MCF 10A (cell line): Measurements from ENCODE around the gene CHRDL2. TPM values are rescaled to one million over a fixed set of nuclear protein-coding genes. Genes with fewer than 3 reads are reported as not detected.
"Not testable (repeated sequence)": the region's sequence is repeated elsewhere in the genome, so short reads cannot be mapped to it uniquely, and the experiment has no call there.

Source experiments
- BruUV-seq: library from RNA; stranded (reverse); fragments of 400-500 nt; replicated peaks from 2 replicates; lab custom pipeline; 2021; lab: Mats Ljungman, UMichigan
- CTCF ChIA-PET: fragments of 300-600 bp; sonication (Branson Sonifier 250); formaldehyde crosslinking; extraction: SDS; loops from one replicate; lab custom pipeline; 2021; ENCODE audit warnings: antibody characterized with exemption, inconsistent platforms; lab: Yijun Ruan, JAX
- POLR2A ChIA-PET: fragments of 300-600, 350-650 bp; sonication (Branson Sonifier 250); formaldehyde crosslinking; extraction: SDS; loops from one replicate; lab custom pipeline; 2020; ENCODE audit warnings: antibody characterized with exemption, inconsistent platforms; lab: Yijun Ruan, JAX
- DNase-seq: peaks from one replicate; pipeline ENCODE4 v3.0.0-alpha.2; 2018; ENCODE audit not compliant: unreplicated experiment
- H3K27ac Mint-ChIP-seq: one replicate; pipeline ENCODE4 v1.8.0; 2022; ENCODE audit warnings: mild to moderate bottlenecking, low read depth, mixed read lengths; ENCODE audit not compliant: unreplicated experiment
- H3K27me3 Mint-ChIP-seq: one replicate; pipeline ENCODE4 v1.8.0; 2022; ENCODE audit warnings: mixed read lengths; ENCODE audit not compliant: insufficient read depth, unreplicated experiment
- H3K36me3 Mint-ChIP-seq: one replicate; pipeline ENCODE4 v1.8.0; 2022; ENCODE audit warnings: mild to moderate bottlenecking, moderate library complexity, mixed read lengths; ENCODE audit not compliant: insufficient read depth, unreplicated experiment
- H3K4me1 Mint-ChIP-seq: one replicate; pipeline ENCODE4 v1.8.0; 2022; ENCODE audit warnings: mixed read lengths; ENCODE audit not compliant: insufficient read depth, unreplicated experiment
- H3K4me3 Mint-ChIP-seq: one replicate; pipeline ENCODE4 v1.8.0; 2022; ENCODE audit warnings: mild to moderate bottlenecking, moderate library complexity, mixed read lengths; ENCODE audit not compliant: unreplicated experiment
- H3K9me3 Mint-ChIP-seq: one replicate; pipeline ENCODE4 v1.8.0; 2022; ENCODE audit warnings: mixed read lengths; ENCODE audit not compliant: unreplicated experiment
- intact Hi-C: fragments of 100-400 bp; cut with micrococcal nuclease; formaldehyde crosslinking; loops from 2 replicates; pipeline ENCODE4 v1.14.1; 2022
- total RNA-seq: library from RNA; stranded (reverse); gene quantifications from 2 replicates; pipeline ENCODE4 v1.2.3, GENCODE V29; 2022
- TF ChIP-seq, protein P1 (sequence below): fragments of 200-600 bp; IDR thresholded peaks from one replicate; pipeline ENCODE4 v1.8.0; 2022; ENCODE audit warnings: antibody characterized with exemption, mild to moderate bottlenecking; ENCODE audit not compliant: unreplicated experiment

Gene CHRDL2
- total RNA-seq, 1 experiment from 2014 or later = not detected

DNA sequence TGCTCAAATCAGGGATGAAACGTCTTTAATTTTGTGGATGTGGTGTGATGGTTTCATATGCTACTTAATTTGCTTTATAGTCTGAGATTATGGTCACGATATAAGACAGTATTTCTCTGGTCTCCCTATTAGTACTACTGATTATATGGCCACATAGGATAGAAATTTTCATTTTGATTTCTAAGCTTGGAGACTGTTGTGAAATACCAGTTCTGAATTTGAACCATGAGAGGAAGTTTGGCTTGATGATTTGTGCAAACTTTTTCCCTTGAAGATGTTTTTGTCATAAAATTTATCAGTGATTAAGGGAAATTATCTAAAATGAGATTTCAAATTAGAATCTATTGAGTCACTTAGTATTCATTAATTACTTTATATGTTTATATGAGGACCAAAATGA lies 20.1 kb upstream of the CHRDL2 start:
- Mint-ChIP-seq H3K4me1 (peaks cover 36% of the 10 kb centered on the region), H3K4me3 (no peak overlapping the region), H3K36me3 (no peaks in the 10 kb centered on the region), H3K9me3 (no peaks in the 10 kb centered on the region), H3K27me3 (no peaks in the 10 kb centered on the region), H3K27ac (no peak overlapping the region)
- ChIA-PET CTCF (interaction anchor here (0.7 kb wide), 1 partner anchor 28 kb away, joined by 3 read pairs; no protein-coding TSS in a partner anchor), POLR2A (interaction anchor here (1.2 to 1.4 kb wide), 2 partner anchors 11 to 15 kb away, joined by 4 to 6 read pairs; no protein-coding TSS in a partner anchor)
- DNase-seq = no peak
- intact Hi-C loops = no loop called here
- TF ChIP-seq, protein P1, sequence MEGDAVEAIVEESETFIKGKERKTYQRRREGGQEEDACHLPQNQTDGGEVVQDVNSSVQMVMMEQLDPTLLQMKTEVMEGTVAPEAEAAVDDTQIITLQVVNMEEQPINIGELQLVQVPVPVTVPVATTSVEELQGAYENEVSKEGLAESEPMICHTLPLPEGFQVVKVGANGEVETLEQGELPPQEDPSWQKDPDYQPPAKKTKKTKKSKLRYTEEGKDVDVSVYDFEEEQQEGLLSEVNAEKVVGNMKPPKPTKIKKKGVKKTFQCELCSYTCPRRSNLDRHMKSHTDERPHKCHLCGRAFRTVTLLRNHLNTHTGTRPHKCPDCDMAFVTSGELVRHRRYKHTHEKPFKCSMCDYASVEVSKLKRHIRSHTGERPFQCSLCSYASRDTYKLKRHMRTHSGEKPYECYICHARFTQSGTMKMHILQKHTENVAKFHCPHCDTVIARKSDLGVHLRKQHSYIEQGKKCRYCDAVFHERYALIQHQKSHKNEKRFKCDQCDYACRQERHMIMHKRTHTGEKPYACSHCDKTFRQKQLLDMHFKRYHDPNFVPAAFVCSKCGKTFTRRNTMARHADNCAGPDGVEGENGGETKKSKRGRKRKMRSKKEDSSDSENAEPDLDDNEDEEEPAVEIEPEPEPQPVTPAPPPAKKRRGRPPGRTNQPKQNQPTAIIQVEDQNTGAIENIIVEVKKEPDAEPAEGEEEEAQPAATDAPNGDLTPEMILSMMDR = no peak
- no TSS peak for BruUV-seq

DNA sequence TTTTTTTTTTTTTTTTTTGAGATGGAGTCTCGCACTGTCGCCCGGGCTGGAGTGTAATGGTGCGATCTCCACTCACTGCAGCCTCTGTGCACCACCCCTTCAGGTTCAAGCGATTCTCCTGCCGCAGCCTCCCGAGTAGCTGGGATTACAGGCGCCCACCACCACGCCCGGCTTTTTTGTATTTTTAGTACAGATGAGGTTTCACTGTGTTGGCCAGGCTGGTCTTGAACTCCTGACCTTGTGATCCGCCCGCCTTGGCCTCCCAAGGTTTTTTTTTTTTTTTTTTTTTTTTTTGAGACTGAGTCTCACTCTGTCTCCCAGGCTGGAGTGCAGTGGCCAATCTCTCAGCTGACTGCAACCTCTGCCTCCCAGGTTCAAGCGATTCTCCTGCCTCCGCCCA lies 19.4 kb upstream of the CHRDL2 start:
- Mint-ChIP-seq H3K4me1 (peaks cover 31% of the 10 kb centered on the region), H3K4me3 (peak overlapping the region; percentile 91)
- H3K27ac Mint-ChIP-seq, intact Hi-C loops, H3K36me3 Mint-ChIP-seq, DNase-seq, BruUV-seq, H3K27me3 Mint-ChIP-seq, H3K9me3 Mint-ChIP-seq: not testable (repeated sequence)
- CTCF ChIA-PET = interaction anchor here (1.3 to 1.6 kb wide), 2 partner anchors 25 to 115 kb away, joined by 3 to 4 read pairs; no protein-coding TSS in a partner anchor
- POLR2A ChIA-PET = interaction anchor here (1.0 to 2.4 kb wide), 4 partner anchors 11 to 117 kb away, joined by 3 to 13 read pairs (median 4); no protein-coding TSS in a partner anchor

DNA sequence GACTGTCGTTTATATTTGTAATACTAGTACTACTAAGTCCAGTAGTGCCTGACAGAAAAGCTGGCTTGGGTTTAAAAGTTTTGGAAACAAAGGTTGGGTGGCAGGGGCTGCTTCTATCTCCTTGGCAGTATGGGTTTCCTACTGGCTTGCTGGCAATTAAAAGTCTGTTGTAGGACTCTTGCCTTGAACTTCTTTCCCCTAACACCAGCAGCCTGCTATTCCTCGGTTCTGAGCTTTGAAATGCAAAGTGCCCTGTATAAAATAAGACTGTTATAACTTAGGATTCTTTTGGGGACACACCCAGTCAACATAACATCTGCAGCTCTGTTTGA lies 18.7 kb upstream of the CHRDL2 start:
- Mint-ChIP-seq H3K4me3 (peak overlapping the region; percentile 91), H3K9me3 (no peaks in the 10 kb centered on the region), H3K27ac (peak overlapping the region; percentile 85), H3K4me1 (peaks cover 25% of the 10 kb centered on the region), H3K36me3 (no peaks in the 10 kb centered on the region), H3K27me3 (no peaks in the 10 kb centered on the region)
- POLR2A ChIA-PET = interaction anchor here (1.0 to 2.4 kb wide), 6 partner anchors 10 to 414 kb away, joined by 3 to 13 read pairs (median 4); no protein-coding TSS in a partner anchor
- TF ChIP-seq, protein P1 = no peak
- intact Hi-C loops = no loop called here
- CTCF ChIA-PET = interaction anchor here (1.3 to 1.6 kb wide), 2 partner anchors 24 to 115 kb away, joined by 3 to 4 read pairs; no protein-coding TSS in a partner anchor
- DNase-seq = no peak
- BruUV-seq = TSS peak; percentile 73

DNA sequence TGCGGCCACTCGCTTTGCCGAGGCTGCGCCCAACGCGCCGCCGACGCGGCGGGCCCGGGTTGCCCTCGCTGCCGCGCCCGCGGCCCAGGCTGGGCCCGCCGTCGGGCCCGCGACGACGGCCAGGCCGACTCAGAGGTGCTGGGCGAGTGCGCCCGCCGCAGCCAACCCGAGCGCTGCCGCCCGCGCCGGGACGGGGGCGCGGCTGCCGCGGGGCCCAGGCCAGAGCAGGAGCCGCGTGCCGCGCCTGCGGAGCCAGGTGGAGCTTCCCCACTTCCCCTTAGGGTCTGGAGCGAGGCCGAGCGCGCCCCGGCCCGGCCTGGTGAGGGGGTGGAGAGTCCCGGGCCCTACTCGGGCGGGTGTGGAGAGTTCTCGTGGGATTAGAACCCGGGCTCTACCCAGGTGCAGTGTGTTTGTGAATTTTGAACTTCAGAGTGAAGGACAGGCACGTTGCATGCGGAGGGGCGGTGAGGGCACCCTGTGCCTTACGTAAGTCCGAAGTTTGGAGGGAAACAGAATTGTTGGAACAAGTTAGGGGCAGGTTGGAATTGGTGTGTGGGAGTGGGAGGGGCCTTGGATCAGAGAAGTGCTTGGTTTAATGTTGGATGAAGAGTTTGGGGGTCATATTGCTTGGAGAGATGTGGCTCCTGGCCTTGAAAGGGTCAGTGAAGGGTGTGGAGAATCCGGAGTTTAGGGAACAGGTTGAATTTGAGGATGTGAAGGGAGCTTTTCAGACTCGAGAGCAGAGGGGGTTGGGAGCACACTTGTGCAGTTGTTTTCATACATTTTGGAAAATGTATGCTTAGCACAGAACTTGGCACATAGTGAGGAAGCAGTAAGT lies 18.1 kb upstream of the CHRDL2 start:
- Mint-ChIP-seq H3K27me3 (no peaks in the 10 kb centered on the region), H3K9me3 (no peaks in the 10 kb centered on the region), H3K4me1 (peaks cover 23% of the 10 kb centered on the region), H3K27ac (peak overlapping the region; percentile 85), H3K4me3 (peak overlapping the region; percentile 91), H3K36me3 (no peaks in the 10 kb centered on the region)
- no TSS peak for BruUV-seq
- DNase-seq = peak; percentile 56
- ChIA-PET POLR2A (interaction anchor here (0.5 to 2.4 kb wide), 8 partner anchors 24 to 1247 kb away, joined by 3 to 13 read pairs (median 3); no protein-coding TSS in a partner anchor), CTCF (interaction anchor here (1.3 to 1.6 kb wide), 2 partner anchors 23 to 114 kb away, joined by 3 to 4 read pairs; no protein-coding TSS in a partner anchor)
- TF ChIP-seq, protein P1 = no peak
- intact Hi-C loops = no loop called here
